GM21619 (cell line): Measurements from ENCODE around the gene SEC61B.
"Not testable (repeated sequence)": the region's sequence is repeated elsewhere in the genome, so short reads cannot be mapped to it uniquely, and the experiment has no call there.

ENCODE experiments used
- ATAC-seq: cut with Tn5 transposase; IDR thresholded peaks from one replicate; pipeline ENCODE4 v1.9.1; 2021; ENCODE audit not compliant: unreplicated experiment

Gene SEC61B

GRCh38 chr9:99190597-99191283 lies 31.3 kb upstream of the SEC61B start:
- no peak for ATAC-seq

- ATAC-seq = no peak
Observed at GRCh38 chr9:99192786-99193465, 29.2 kb upstream of the SEC61B start.

- ATAC-seq = no peak
Observed at GRCh38 chr9:99193466-99193821, 28.6 kb upstream of the SEC61B start.

GRCh38 chr9:99196484-99196883 lies 25.6 kb upstream of the SEC61B start:
- not testable (repeated sequence) for ATAC-seq

- no peak for ATAC-seq
Observed at GRCh38 chr9:99197124-99197630, 24.9 kb upstream of the SEC61B start.

GRCh38 chr9:99197987-99198386 lies 24.1 kb upstream of the SEC61B start:
- ATAC-seq = no peak

- ATAC-seq = no peak
Observed at GRCh38 chr9:99199938-99200539, 22.0 kb upstream of the SEC61B start.

GRCh38 chr9:99201603-99202002 lies 20.5 kb upstream of the SEC61B start:
- ATAC-seq = no peak

- ATAC-seq = no peak
Observed at GRCh38 chr9:99210572-99210971, 11.5 kb upstream of the SEC61B start.

GRCh38 chr9:99211746-99212145 lies 10.3 kb upstream of the SEC61B start:
- ATAC-seq = no peak

- no peak for ATAC-seq
Observed at GRCh38 chr9:99213197-99213596, 8.9 kb upstream of the SEC61B start.

GRCh38 chr9:99216073-99216472 lies 6.0 kb upstream of the SEC61B start:
- ATAC-seq = no peak

GRCh38 chr9:99220011-99220410 lies 2.1 kb upstream of the SEC61B start:
- ATAC-seq = no peak

GRCh38 chr9:99221266-99221620 lies 839 bp upstream of the SEC61B start:
- no peak for ATAC-seq

GRCh38 chr9:99222416-99223270 lies 561 bp downstream of the SEC61B start:
- peak; percentile 21 for ATAC-seq

GRCh38 chr9:99224445-99224844 lies 2.4 kb downstream of the SEC61B start:
- ATAC-seq = no peak

- no peak for ATAC-seq
Observed at GRCh38 chr9:99226054-99226453, 4.0 kb downstream of the SEC61B start.

GRCh38 chr9:99230206-99230605 lies 8.1 kb downstream of the SEC61B start:
- ATAC-seq = no peak

GRCh38 chr9:99231711-99232110 lies 9.6 kb downstream of the SEC61B start:
- ATAC-seq = no peak

- ATAC-seq = no peak
Observed at GRCh38 chr9:99234618-99235017, 12.5 kb downstream of the SEC61B start.

GRCh38 chr9:99235069-99235468 lies 13.0 kb downstream of the SEC61B start:
- ATAC-seq = no peak
